ENCODE measurements around the gene MGRN1.

- TF ChIP-seq ZNF221 (tag by site-specific recombination; IDR thresholded peaks at IDR 0.05; ENCODE audit: borderline replicate concordance) (no peak), ZSCAN18 (tag by site-specific recombination; IDR thresholded peaks at IDR 0.05) (no peak), ZSCAN16 (tag by site-specific recombination; IDR thresholded peaks at IDR 0.05) (no peak)
Measured at GRCh38 chr16:4639899-4640509, 15.4 kb downstream of the MGRN1 start.
